ENCODE data around the gene GNAT3. TPM values are rescaled to one million over a fixed set of nuclear protein-coding genes. Genes with fewer than 3 reads are reported as not detected.

GNAT3 gene
- total and polyA plus RNA-seq, 2 of the 8 experiments (the other 6 are each of a cell fraction or from before 2014, with no cell fraction given) = not detected

GRCh38 chr7:80472491-80473200, 39.2 kb downstream of the GNAT3 start:
- peak overlapping the region; percentile 88; the same call in 1 of the 2 replicates for H2AFZ ChIP-seq (ENCODE audit: low read length)
- no peak overlapping the region for H3K9ac ChIP-seq (replicated peaks in 1 of 4; ENCODE audit: extremely low read depth in 1 of 4, low read depth in 3 of 4, low read length in 3 of 4)
- DNase-seq (ENCODE audit: low read depth in 1 of 2, low spot score in 2 of 2) (no peak), FAIRE-seq (no peak)
- H3K56ac ChIP-seq (replicated peaks; ENCODE audit: insufficient read length, low read depth, low read length) = no peak overlapping the region
- H2AK5ac ChIP-seq (ENCODE audit: low read depth, low read length) = no peak overlapping the region
- no peak overlapping the region for H2BK12ac ChIP-seq (ENCODE audit: low read depth, low read length)
- WGBS, 2 experiments (ENCODE audit: extremely low coverage in 1 of 2, insufficient coverage in 1 of 2, insufficient read length in 1 of 2, insufficient replicate concordance in 2 of 2, low coverage in 1 of 2, low lambda C conversion rate in 2 of 2, missing lambda C conversion rate in 1 of 2) = 81% methylated on average over 4 of the region's 4 CpGs; no CpG with 5 or more reads in 1 of the 2 experiments
- H2BK120ac ChIP-seq (replicated peaks; ENCODE audit: low read depth, low read length) = no peak overlapping the region
- H3K23ac ChIP-seq (ENCODE audit: insufficient read length) = no peak overlapping the region
- no peak overlapping the region for H3K18ac ChIP-seq (ENCODE audit: extremely low read depth, low read length)
- no peak overlapping the region for H3K4me2 ChIP-seq (ENCODE audit: insufficient read depth in 1 of 2, low read depth in 2 of 2, low read length in 2 of 2)
- no peaks in the 10 kb centered on the region for H3K36me3 ChIP-seq (ENCODE audit: control insufficient read depth in 2 of 4, insufficient read depth in 4 of 4, low read length in 3 of 4)
- no peak overlapping the region for H4K8ac ChIP-seq (ENCODE audit: extremely low read depth, insufficient read depth, low read length)
- no peak overlapping the region for H2BK20ac ChIP-seq (ENCODE audit: low read length)
- H4K5ac ChIP-seq (ENCODE audit: insufficient read length, low read depth, low read length) = no peak overlapping the region
- no peaks in the 10 kb centered on the region for H4K20me1 ChIP-seq (replicated peaks in 1 of 2; ENCODE audit: control insufficient read depth in 1 of 2, insufficient read depth in 2 of 2, low read length in 2 of 2)
- no peaks in the 10 kb centered on the region for H3K79me1 ChIP-seq (ENCODE audit: low read depth, low read length)
- POLR2A ChIA-PET (ENCODE audit: partially characterized antibody) = no interaction called here
- CTCF ChIA-PET (ENCODE audit: partially characterized antibody) = no interaction called here
- H3K27ac ChIP-seq (ENCODE audit: low read depth, low read length) = no peak overlapping the region
- no peak overlapping the region for H3K4me3 ChIP-seq (ENCODE audit: extremely low read depth in 1 of 4, insufficient read depth in 2 of 4, low read depth in 3 of 4, low read length in 4 of 4)
- no peaks in the 10 kb centered on the region for H3K23me2 ChIP-seq (ENCODE audit: low read depth, low read length)
- no peak overlapping the region for H3K4ac ChIP-seq (replicated peaks; ENCODE audit: insufficient read length, low read depth, low read length)
- no peaks in the 10 kb centered on the region for H3K27me3 ChIP-seq (replicated peaks in 1 of 4; ENCODE audit: control insufficient read depth in 3 of 4, extremely low read depth in 1 of 4, insufficient read depth in 3 of 4, low read length in 3 of 4)
- no peaks in the 10 kb centered on the region for H3K79me2 ChIP-seq (ENCODE audit: control insufficient read depth in 1 of 2, insufficient read depth in 2 of 2, low read length in 2 of 2)
- H4K91ac ChIP-seq (replicated peaks; ENCODE audit: insufficient read length, low read length) = no peak overlapping the region
- H3K14ac ChIP-seq (ENCODE audit: insufficient read length) = no peak overlapping the region
- TF ChIP-seq EP300 (IDR thresholded peaks at IDR 0.05; ENCODE audit: borderline replicate concordance in 1 of 2, low read depth in 2 of 2, low read length in 2 of 2) (no peak), TAF1 (IDR thresholded peaks at IDR 0.05; ENCODE audit: low read depth, low read length) (no peak), KDM4A (IDR thresholded peaks at IDR 0.05; ENCODE audit: low read depth, low read length, severe bottlenecking) (no peak), SP4 (IDR thresholded peaks at IDR 0.05; ENCODE audit: low read length) (no peak)
- H2BK15ac ChIP-seq (ENCODE audit: low read length) = no peak overlapping the region
- no peak overlapping the region for H2BK5ac ChIP-seq (ENCODE audit: low read depth, low read length)
- H3K4me1 ChIP-seq (replicated peaks in 1 of 4; ENCODE audit: control insufficient read depth in 3 of 4, insufficient read depth in 4 of 4, low read length in 3 of 4) = peaks cover 0 to 4% (median 0%) of the 10 kb centered on the region in 4 experiments; a peak in 1 of 7 replicates
- no peaks in the 10 kb centered on the region for H3K9me3 ChIP-seq (ENCODE audit: insufficient read depth in 2 of 2, low read depth in 1 of 2, low read length in 1 of 2)

Measured in H1 (cell line).